ENCODE data around the gene AOC2.
"Not testable (repeated sequence)": the region's sequence is repeated elsewhere in the genome, so short reads cannot be mapped to it uniquely, and the experiment has no call there.

The AOC2 gene

GRCh38 chr17:42845918-42846593, 1.7 kb downstream of the AOC2 start:
- H3K4me3 ChIP-seq: no peak overlapping the region
- 0 out of 2 replicates have a peak, but pooled peaks cover 7% of the 10 kb centered on the region for H3K4me1 ChIP-seq
- no peak overlapping the region for H3K9ac ChIP-seq
- H3K9me3 ChIP-seq: no peaks in the 10 kb centered on the region
- TF ChIP-seq Cebpa-rat (IDR thresholded peaks at IDR 0.05): no peak
- H3K36me3 ChIP-seq: peaks cover 53% of the 10 kb centered on the region
- no peaks in the 10 kb centered on the region for H3K27me3 ChIP-seq
- H3K4me2 ChIP-seq: no peak overlapping the region
- H4K20me1 ChIP-seq: peaks cover 47% of the 10 kb centered on the region
- H3K27ac ChIP-seq: no peak overlapping the region

- Histone ChIP-seq H3K4me1 (0 out of 2 replicates have a peak, but pooled peaks cover 7% of the 10 kb centered on the region), H3K36me3 (peaks cover 47% of the 10 kb centered on the region), H3K9ac (no peak overlapping the region), H3K4me3 (no peak overlapping the region), H3K27ac (no peak overlapping the region), H3K4me2 (no peak overlapping the region), H3K9me3 (no peaks in the 10 kb centered on the region), H4K20me1 (peaks cover 47% of the 10 kb centered on the region), H3K27me3 (no peaks in the 10 kb centered on the region)
- TF ChIP-seq Cebpa-rat (IDR thresholded peaks at IDR 0.05): no peak
These were observed 2.4 kb downstream of the AOC2 start for GRCh38 chr17:42846594-42847280.

- 0 out of 2 replicates have a peak, but pooled peaks cover 7% of the 10 kb centered on the region for H3K4me1 ChIP-seq
- H4K20me1 ChIP-seq: peaks cover 34% of the 10 kb centered on the region
- no peaks in the 10 kb centered on the region for H3K27me3 ChIP-seq
- H3K9me3 ChIP-seq: no peaks in the 10 kb centered on the region
- TF ChIP-seq Cebpa-rat (IDR thresholded peaks at IDR 0.05): no peak
- H3K27ac ChIP-seq: no peak overlapping the region
- peaks cover 33% of the 10 kb centered on the region for H3K36me3 ChIP-seq
- no peak overlapping the region for H3K9ac ChIP-seq
- no peak overlapping the region for H3K4me2 ChIP-seq
- H3K4me3 ChIP-seq: no peak overlapping the region
These were observed 3.7 kb downstream of the AOC2 start for GRCh38 chr17:42848093-42848492.

GRCh38 chr17:42849031-42849430, 4.7 kb downstream of the AOC2 start:
- Histone ChIP-seq H3K4me1 (0 out of 2 replicates have a peak, but pooled peaks cover 7% of the 10 kb centered on the region), H3K9ac (no peak overlapping the region), H3K36me3 (peaks cover 24% of the 10 kb centered on the region), H3K4me2 (no peak overlapping the region), H3K9me3 (no peaks in the 10 kb centered on the region), H3K4me3 (no peak overlapping the region), H3K27ac (no peak overlapping the region), H3K27me3 (no peaks in the 10 kb centered on the region), H4K20me1 (peaks cover 24% of the 10 kb centered on the region)
- no peak for TF ChIP-seq Cebpa-rat (IDR thresholded peaks at IDR 0.05)

- H3K36me3 ChIP-seq: peaks cover 18% of the 10 kb centered on the region
These were observed 5.2 kb downstream of the AOC2 start for GRCh38 chr17:42849451-42850181.

GRCh38 chr17:42850954-42851353, 6.6 kb downstream of the AOC2 start, which contains the start of gene AOC3:
AOC3 (plus strand) TSS chr17:42851199; CDS start chr17:42851344, 145 bp downstream.
- Histone ChIP-seq H3K27me3 (no peaks in the 10 kb centered on the region), H3K9me3 (no peaks in the 10 kb centered on the region), H3K36me3 (peaks cover 4% of the 10 kb centered on the region; the same call in 1 of the 2 replicates), H3K4me3 (no peak within 1 kb of the TSS), H3K4me2 (no peak within 1 kb of the TSS), H3K27ac (no peak within 1 kb of the TSS), H3K9ac (no peak within 1 kb of the TSS), H4K20me1 (peaks cover 7% of the 10 kb centered on the region), H3K4me1 (0 out of 2 replicates have a peak, but pooled peaks cover 7% of the 10 kb centered on the region)
- TF ChIP-seq Cebpa-rat (IDR thresholded peaks at IDR 0.05): no peak

More at GRCh38 chr17:42849451-42850181, 5.2 kb downstream of the AOC2 start:
- Histone ChIP-seq H3K9ac (no peak overlapping the region), H4K20me1 (peaks cover 19% of the 10 kb centered on the region), H3K27ac (no peak overlapping the region), H3K4me1 (0 out of 2 replicates have a peak, but pooled peaks cover 7% of the 10 kb centered on the region), H3K4me2 (no peak overlapping the region), H3K4me3 (no peak overlapping the region), H3K9me3 (no peaks in the 10 kb centered on the region), H3K27me3 (no peaks in the 10 kb centered on the region)
- TF ChIP-seq Cebpa-rat (IDR thresholded peaks at IDR 0.05): no peak

- not testable (repeated sequence) for H3K4me3 ChIP-seq, H3K4me2 ChIP-seq, H3K9ac ChIP-seq, H3K36me3 ChIP-seq, H3K9me3 ChIP-seq, H4K20me1 ChIP-seq, H3K4me1 ChIP-seq, H3K27ac ChIP-seq, H3K27me3 ChIP-seq
These were observed 7.2 kb downstream of the AOC2 start for GRCh38 chr17:42851371-42852240.

GRCh38 chr17:42852351-42852750, 8.0 kb downstream of the AOC2 start:
- no peaks in the 10 kb centered on the region for H3K9me3 ChIP-seq
- H4K20me1 ChIP-seq: peaks cover under 1% of the 10 kb centered on the region
- no peak for TF ChIP-seq Cebpa-rat (IDR thresholded peaks at IDR 0.05)
- no peaks in the 10 kb centered on the region for H3K27me3 ChIP-seq
- H3K9ac ChIP-seq: no peak overlapping the region
- no peak overlapping the region for H3K27ac ChIP-seq
- no peak overlapping the region for H3K4me2 ChIP-seq
- H3K4me1 ChIP-seq: 0 out of 2 replicates have a peak, but pooled peaks cover 7% of the 10 kb centered on the region
- H3K4me3 ChIP-seq: no peak overlapping the region
- no peaks in the 10 kb centered on the region for H3K36me3 ChIP-seq

GRCh38 chr17:42853004-42853403, 8.6 kb downstream of the AOC2 start:
- no peaks in the 10 kb centered on the region for H3K36me3 ChIP-seq
- H3K4me3 ChIP-seq: no peak overlapping the region
- no peak overlapping the region for H3K27ac ChIP-seq
- no peak overlapping the region for H3K4me2 ChIP-seq
- H3K9ac ChIP-seq: no peak overlapping the region
- no peak for TF ChIP-seq Cebpa-rat (IDR thresholded peaks at IDR 0.05)
- H4K20me1 ChIP-seq: no peaks in the 10 kb centered on the region
- no peaks in the 10 kb centered on the region for H3K9me3 ChIP-seq
- 0 out of 2 replicates have a peak, but pooled peaks cover 7% of the 10 kb centered on the region for H3K4me1 ChIP-seq
- no peaks in the 10 kb centered on the region for H3K27me3 ChIP-seq

Data from BLaER1 (cell line).